ENCODE results near the gene CSTF1. TPM values are rescaled to one million over a fixed set of nuclear protein-coding genes. Genes with fewer than 3 reads are reported as not detected.

Gene CSTF1
- total and polyA plus RNA-seq, 2 of the 4 experiments (the other 2 are of a cell fraction), result 48.8 to 105 TPM

DNA sequence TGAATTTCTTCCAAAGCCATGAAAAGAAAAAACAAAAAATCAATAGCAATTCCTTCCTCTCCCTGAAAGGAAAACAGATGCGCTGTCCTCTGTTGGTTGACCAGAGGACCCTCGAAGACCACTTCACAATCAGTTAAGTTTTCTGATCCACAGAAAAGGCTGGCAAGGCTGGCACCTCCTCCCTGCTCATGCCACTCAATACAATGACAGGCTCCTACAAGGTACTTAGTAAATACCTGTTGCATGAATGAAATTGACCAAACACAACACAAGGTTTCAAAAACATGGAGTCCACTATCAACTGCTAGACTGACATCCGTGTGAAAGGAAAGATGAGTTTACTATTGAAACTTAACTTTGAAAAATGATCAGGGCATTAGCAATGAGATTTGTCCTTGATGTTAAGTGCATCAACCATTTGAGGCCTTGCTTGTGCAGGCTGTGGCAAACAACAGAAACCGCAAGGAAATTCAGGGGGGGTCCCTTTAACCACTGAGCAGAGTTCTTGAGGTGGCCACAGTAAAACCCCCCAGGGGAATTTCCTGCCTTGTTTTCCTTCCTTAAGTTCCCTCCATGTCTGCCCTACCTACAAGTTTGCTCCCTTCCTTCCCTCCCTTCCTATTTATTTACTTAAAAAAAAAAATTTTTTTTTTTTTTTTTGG lies 48.0 kb downstream of the CSTF1 start (continued):
- TF ChIP-seq, protein P1, sequence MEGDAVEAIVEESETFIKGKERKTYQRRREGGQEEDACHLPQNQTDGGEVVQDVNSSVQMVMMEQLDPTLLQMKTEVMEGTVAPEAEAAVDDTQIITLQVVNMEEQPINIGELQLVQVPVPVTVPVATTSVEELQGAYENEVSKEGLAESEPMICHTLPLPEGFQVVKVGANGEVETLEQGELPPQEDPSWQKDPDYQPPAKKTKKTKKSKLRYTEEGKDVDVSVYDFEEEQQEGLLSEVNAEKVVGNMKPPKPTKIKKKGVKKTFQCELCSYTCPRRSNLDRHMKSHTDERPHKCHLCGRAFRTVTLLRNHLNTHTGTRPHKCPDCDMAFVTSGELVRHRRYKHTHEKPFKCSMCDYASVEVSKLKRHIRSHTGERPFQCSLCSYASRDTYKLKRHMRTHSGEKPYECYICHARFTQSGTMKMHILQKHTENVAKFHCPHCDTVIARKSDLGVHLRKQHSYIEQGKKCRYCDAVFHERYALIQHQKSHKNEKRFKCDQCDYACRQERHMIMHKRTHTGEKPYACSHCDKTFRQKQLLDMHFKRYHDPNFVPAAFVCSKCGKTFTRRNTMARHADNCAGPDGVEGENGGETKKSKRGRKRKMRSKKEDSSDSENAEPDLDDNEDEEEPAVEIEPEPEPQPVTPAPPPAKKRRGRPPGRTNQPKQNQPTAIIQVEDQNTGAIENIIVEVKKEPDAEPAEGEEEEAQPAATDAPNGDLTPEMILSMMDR (conservative IDR thresholded peaks at IDR 0.05; ENCODE audit: low read depth, low read length), result no peak
